SU-DHL-6 (cell line): ENCODE results near the gene ENO1.

Experiments
- H2AFZ ChIP-seq: fragments of 200-600 bp; sonication (generic); 2 replicates; pipeline ENCODE4 v1.6.1; 2014; ENCODE audit warnings: low read depth, mild to moderate bottlenecking, moderate library complexity, mixed read lengths, antibody characterized with exemption, low read length; ENCODE audit not compliant: severe bottlenecking
- H3F3A ChIP-seq: fragments of 200-600 bp; shearing (Covaris generic); 2 replicates; pipeline ENCODE4 v1.6.0; 2016; ENCODE audit warnings: antibody characterized with exemption, mild to moderate bottlenecking; ENCODE audit not compliant: insufficient read depth
- H3K27ac ChIP-seq: fragments of 200-600 bp; sonication (generic); 2 replicates; pipeline ENCODE4 v1.5.1; 2016; ENCODE audit warnings: low read depth, mild to moderate bottlenecking, low read length, moderate library complexity, mixed read lengths
- H3K27me3 ChIP-seq: fragments of 200-600 bp; sonication (generic), shearing (Covaris generic); 2 replicates; pipeline ENCODE4 v1.6.0; 2014; ENCODE audit warnings: mild to moderate bottlenecking, low read length
- H3K36me3 ChIP-seq: fragments of 200-600 bp; sonication (generic); 2 replicates; pipeline ENCODE4 v1.6.1; 2014; ENCODE audit warnings: mild to moderate bottlenecking, low read length, mixed read lengths
- H3K4me2 ChIP-seq: fragments of 300-600, 200-600 bp; shearing (Covaris generic), sonication (generic); 2 replicates; pipeline ENCODE4 v1.6.0; 2014; ENCODE audit warnings: low read length, low read depth, mild to moderate bottlenecking; ENCODE audit not compliant: poor library complexity, severe bottlenecking
- H3K4me3 ChIP-seq: fragments of 200-600 bp; sonication (generic); 2 replicates; pipeline ENCODE4 v1.5.1; 2014; ENCODE audit warnings: antibody characterized with exemption, low read length, mild to moderate bottlenecking, mixed read lengths; ENCODE audit not compliant: insufficient read depth, poor library complexity, severe bottlenecking
- H3K79me2 ChIP-seq: fragments of 200-600 bp; sonication (generic); 2 replicates; pipeline ENCODE4 v1.6.1; 2014; ENCODE audit warnings: mild to moderate bottlenecking, low read length, moderate library complexity; ENCODE audit not compliant: insufficient read depth
- H3K9ac ChIP-seq: fragments of 200-600 bp; sonication (generic); 2 replicates; pipeline ENCODE4 v1.7.0; 2014; ENCODE audit warnings: mild to moderate bottlenecking, low read length
- H3K9me2 ChIP-seq: fragments of 200-600 bp; sonication (generic); replicated peaks from 2 replicates; pipeline ENCODE4 v1.6.1; 2014; ENCODE audit warnings: low read length; ENCODE audit not compliant: insufficient read depth
- H3K9me3 ChIP-seq: fragments of 200-600 bp; sonication (generic); 2 replicates; pipeline ENCODE4 v1.6.1; 2014; ENCODE audit warnings: low read length, mixed read lengths; ENCODE audit not compliant: insufficient read depth
- H4K20me1 ChIP-seq: fragments of 200-600 bp; sonication (generic); 2 replicates; pipeline ENCODE4 v1.6.1; 2014; ENCODE audit warnings: low read depth, mild to moderate bottlenecking, antibody characterized with exemption, low read length, moderate library complexity, mixed read lengths
- EZH2phosphoT487 ChIP-seq: fragments of 200-600 bp; sonication (generic), shearing (Covaris generic); conservative IDR thresholded peaks from 2 replicates; pipeline ENCODE4 v1.6.1; 2018; ENCODE audit warnings: mild to moderate bottlenecking, antibody characterized with exemption, low read length, moderate library complexity, mixed read lengths
- TF ChIP-seq, protein P1 (sequence below): fragments of 200-600 bp; sonication (generic); IDR thresholded peaks from one replicate; pipeline ENCODE4 v1.5.1; 2017; ENCODE audit warnings: antibody characterized with exemption, mild to moderate bottlenecking, low read length, moderate library complexity; ENCODE audit not compliant: insufficient read depth, poor library complexity, severe bottlenecking

ENO1 gene

GRCh38 chr1:8905582-8906191 is 27.2 kb upstream of the ENO1 start:
- no peaks in the 10 kb centered on the region for H3K79me2 ChIP-seq
- H3K4me2 ChIP-seq = no peak overlapping the region
- no peak overlapping the region for H3K4me3 ChIP-seq
- no peaks in the 10 kb centered on the region for H3K36me3 ChIP-seq
- H3K9me3 ChIP-seq = no peaks in the 10 kb centered on the region
- H3K27ac ChIP-seq = no peak overlapping the region
- H3K27me3 ChIP-seq = no peaks in the 10 kb centered on the region
- TF ChIP-seq, protein P1, sequence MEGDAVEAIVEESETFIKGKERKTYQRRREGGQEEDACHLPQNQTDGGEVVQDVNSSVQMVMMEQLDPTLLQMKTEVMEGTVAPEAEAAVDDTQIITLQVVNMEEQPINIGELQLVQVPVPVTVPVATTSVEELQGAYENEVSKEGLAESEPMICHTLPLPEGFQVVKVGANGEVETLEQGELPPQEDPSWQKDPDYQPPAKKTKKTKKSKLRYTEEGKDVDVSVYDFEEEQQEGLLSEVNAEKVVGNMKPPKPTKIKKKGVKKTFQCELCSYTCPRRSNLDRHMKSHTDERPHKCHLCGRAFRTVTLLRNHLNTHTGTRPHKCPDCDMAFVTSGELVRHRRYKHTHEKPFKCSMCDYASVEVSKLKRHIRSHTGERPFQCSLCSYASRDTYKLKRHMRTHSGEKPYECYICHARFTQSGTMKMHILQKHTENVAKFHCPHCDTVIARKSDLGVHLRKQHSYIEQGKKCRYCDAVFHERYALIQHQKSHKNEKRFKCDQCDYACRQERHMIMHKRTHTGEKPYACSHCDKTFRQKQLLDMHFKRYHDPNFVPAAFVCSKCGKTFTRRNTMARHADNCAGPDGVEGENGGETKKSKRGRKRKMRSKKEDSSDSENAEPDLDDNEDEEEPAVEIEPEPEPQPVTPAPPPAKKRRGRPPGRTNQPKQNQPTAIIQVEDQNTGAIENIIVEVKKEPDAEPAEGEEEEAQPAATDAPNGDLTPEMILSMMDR = no peak
- TF ChIP-seq EZH2phosphoT487 = no peak
- no peak overlapping the region for H2AFZ ChIP-seq
- no peak overlapping the region for H3K9ac ChIP-seq
- H3K9me2 ChIP-seq = no peaks in the 10 kb centered on the region
- H3F3A ChIP-seq = no peaks in the 10 kb centered on the region
- H4K20me1 ChIP-seq = no peaks in the 10 kb centered on the region

DNA sequence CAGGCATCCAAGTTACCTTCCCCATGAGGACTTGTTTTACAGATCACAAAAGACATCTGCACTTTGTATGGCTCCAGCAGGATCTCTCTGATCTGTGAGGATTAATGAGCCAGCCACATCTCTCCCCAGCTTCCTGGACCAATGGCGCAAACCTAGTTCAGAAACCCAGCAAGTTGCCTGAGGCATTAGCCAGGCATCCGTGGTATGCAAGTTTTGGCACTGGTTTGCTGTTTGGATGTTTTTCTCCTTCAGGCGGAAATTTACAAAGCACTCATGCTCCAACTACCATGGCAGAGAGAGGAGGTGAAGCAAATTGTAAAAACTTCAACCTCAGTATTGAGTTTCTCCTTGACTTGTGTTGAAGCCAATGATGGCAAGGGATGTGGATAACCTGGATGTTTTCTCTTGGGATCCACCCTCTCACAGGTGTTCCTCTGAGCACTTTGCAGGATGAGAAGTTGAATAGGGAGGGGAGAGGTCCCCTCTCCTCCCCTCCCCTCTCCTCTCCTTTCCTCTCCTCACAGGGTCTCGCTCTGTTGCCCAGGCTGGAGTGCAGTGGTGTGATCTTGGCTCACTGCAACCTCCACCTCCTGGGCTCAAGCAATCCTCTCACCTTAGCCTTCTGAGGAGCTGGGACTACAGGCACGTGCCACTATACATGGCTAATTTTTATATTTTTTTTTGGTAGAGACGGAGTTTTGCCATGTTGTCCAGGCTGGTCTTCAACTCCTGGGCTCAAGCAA is 25.6 kb upstream of the ENO1 start:
- no peak overlapping the region for H3K4me2 ChIP-seq

DNA sequence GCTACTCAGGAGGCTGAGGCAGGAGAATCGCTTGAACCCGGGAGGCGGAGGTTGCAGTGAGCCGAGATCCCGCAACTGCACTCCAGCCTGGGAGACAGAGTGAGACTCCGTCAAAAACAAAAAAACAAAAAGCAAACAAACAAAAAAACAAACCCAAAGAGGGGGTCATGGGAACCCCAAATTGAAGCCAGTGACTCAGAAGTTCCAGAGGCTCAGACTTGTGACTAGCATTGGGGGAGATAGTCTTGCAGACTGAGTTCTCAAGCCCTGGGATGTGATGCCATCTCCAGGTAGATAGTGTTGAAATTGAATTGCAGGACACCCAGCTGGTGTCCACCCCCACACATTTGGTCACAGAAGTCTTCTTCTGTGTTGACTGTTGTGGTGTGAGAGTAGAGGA is 24.9 kb upstream of the ENO1 start:
- no peak overlapping the region for H3K4me3 ChIP-seq
- H3F3A ChIP-seq = no peaks in the 10 kb centered on the region
- H3K36me3 ChIP-seq = no peaks in the 10 kb centered on the region
- H3K9me2 ChIP-seq = no peaks in the 10 kb centered on the region
- no peaks in the 10 kb centered on the region for H3K79me2 ChIP-seq
- no peak overlapping the region for H3K9ac ChIP-seq
- no peaks in the 10 kb centered on the region for H3K9me3 ChIP-seq
- no peaks in the 10 kb centered on the region for H4K20me1 ChIP-seq
- no peak overlapping the region for H3K4me2 ChIP-seq
- no peaks in the 10 kb centered on the region for H3K27me3 ChIP-seq
- no peak for TF ChIP-seq EZH2phosphoT487
- TF ChIP-seq, protein P1 = no peak
- H3K27ac ChIP-seq = no peak overlapping the region
- no peak overlapping the region for H2AFZ ChIP-seq

More for the DNA sequence above, 25.6 kb upstream of the ENO1 start:
- Histone ChIP-seq H2AFZ (no peak overlapping the region), H3K27ac (no peak overlapping the region), H3K27me3 (no peaks in the 10 kb centered on the region), H3K36me3 (no peaks in the 10 kb centered on the region), H3K9me3 (no peaks in the 10 kb centered on the region), H3K4me3 (no peak overlapping the region), H3K9ac (no peak overlapping the region), H4K20me1 (no peaks in the 10 kb centered on the region), H3F3A (no peaks in the 10 kb centered on the region), H3K9me2 (no peaks in the 10 kb centered on the region), H3K79me2 (no peaks in the 10 kb centered on the region)
- TF ChIP-seq, protein P1 = no peak
- TF ChIP-seq EZH2phosphoT487 = no peak
